Activated naive CD4-positive, alpha-beta T cell treated with anti-CD3 and anti-CD28 coated beads for 36 hours (primary cell): Measurements from ENCODE around the gene ZNF519. TPM values are rescaled to one million over a fixed set of nuclear protein-coding genes. Genes with fewer than 3 reads are reported as not detected.
"Not testable (repeated sequence)": the region's sequence is repeated elsewhere in the genome, so short reads cannot be mapped to it uniquely, and the experiment has no call there.

Experiments used
- CTCF ChIA-PET: fragments of 350-600 bp; sonication (Branson Sonifier 250); formaldehyde crosslinking; loops from one replicate; lab custom pipeline; 2021; ENCODE audit warnings: antibody characterized with exemption; lab: Charles Lee
- DNase-seq: peaks from one replicate; pipeline ENCODE4 v3.0.0-alpha.2; 2020
- H3K27ac Mint-ChIP-seq: one replicate; pipeline ENCODE4 v1.8.0; 2021; ENCODE audit warnings: mild to moderate bottlenecking, mixed read lengths
- H3K27me3 Mint-ChIP-seq: one replicate; pipeline ENCODE4 v1.8.0; 2021; ENCODE audit warnings: low read depth, mixed read lengths
- H3K36me3 Mint-ChIP-seq: one replicate; pipeline ENCODE4 v1.8.0; 2021; ENCODE audit warnings: low read depth, mixed read lengths
- H3K4me1 Mint-ChIP-seq: one replicate; pipeline ENCODE4 v1.8.0; 2021; ENCODE audit warnings: low read depth, mixed read lengths
- H3K4me3 Mint-ChIP-seq: one replicate; pipeline ENCODE4 v1.8.0; 2021; ENCODE audit warnings: mild to moderate bottlenecking, moderate library complexity, mixed read lengths
- H3K9me3 Mint-ChIP-seq: one replicate; pipeline ENCODE4 v1.8.0; 2021; ENCODE audit warnings: mixed read lengths
- intact Hi-C: fragments of 100-400 bp; cut with micrococcal nuclease; formaldehyde crosslinking; loops from one replicate; pipeline ENCODE4 v1.15.1; 2023
- total RNA-seq, 2 experiments: library from RNA; stranded (reverse); gene quantifications; one replicate each; pipeline ENCODE4 v1.2.3, GENCODE V29; 2021

The ZNF519 gene
- total RNA-seq, 2 experiments from 2014 or later, result 13.3 to 13.9 TPM

DNA sequence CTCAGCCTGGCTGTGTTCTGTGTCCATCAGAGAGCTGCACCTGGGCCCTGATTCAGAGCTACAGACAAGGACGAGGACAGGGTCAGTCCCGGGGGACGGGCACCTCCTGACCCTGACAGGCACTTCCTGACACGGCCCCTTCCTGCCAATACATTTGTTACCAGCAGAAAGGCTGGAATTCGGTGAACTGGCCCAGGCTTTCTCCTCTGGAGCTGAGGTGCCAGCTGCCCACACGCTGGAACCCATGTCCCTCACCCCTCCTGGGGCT is 12.3 kb upstream of the ZNF519 start:
- Mint-ChIP-seq H3K9me3 (no peaks in the 10 kb centered on the region), H3K27me3 (no peaks in the 10 kb centered on the region), H3K4me3 (no peak overlapping the region), H3K36me3 (no peaks in the 10 kb centered on the region), H3K27ac (no peak overlapping the region), H3K4me1 (no peaks in the 10 kb centered on the region)
- CTCF ChIA-PET, result no interaction called here
- intact Hi-C loops, result no loop called here
- no peak for DNase-seq

DNA sequence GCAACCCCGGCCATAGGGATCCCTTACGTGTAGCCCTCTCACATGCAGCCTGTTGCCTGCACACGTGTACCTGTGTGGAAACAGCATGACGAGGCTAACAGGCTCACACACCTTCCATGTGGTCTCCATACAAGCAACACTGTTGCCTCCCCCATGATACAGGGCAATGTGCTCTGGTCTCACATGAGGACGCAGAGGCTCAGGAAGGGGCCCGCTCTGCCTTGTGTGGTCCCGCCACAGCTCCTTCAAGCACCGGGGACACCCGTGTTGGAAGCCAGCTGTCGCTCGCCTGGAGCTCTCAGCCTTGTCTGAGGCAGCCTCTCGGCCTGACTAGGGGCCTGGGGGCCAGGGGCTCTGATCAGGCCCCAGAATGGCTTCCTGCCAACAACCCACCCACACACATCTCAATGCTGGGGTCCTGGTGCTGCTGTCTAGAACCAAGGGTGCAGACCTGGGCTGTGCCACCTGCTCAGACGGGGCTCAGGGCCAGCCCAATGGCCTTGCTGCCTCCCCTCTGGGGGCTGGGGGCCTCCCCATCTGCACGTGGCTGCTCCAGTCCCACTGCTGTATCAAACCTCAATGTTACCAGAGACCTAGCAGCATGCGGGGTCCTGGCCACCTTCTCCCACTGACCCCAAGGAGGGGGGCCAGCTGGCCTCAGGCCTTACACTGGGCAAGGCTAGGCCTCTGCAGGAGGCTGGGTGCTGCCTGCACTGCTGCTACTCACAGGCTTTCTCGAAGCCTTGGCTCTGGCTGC is 11.8 kb upstream of the ZNF519 start:
- H3K4me3 Mint-ChIP-seq, CTCF ChIA-PET, H3K27ac Mint-ChIP-seq, intact Hi-C loops, H3K27me3 Mint-ChIP-seq, H3K9me3 Mint-ChIP-seq, H3K4me1 Mint-ChIP-seq, DNase-seq, H3K36me3 Mint-ChIP-seq: not testable (repeated sequence)

DNA sequence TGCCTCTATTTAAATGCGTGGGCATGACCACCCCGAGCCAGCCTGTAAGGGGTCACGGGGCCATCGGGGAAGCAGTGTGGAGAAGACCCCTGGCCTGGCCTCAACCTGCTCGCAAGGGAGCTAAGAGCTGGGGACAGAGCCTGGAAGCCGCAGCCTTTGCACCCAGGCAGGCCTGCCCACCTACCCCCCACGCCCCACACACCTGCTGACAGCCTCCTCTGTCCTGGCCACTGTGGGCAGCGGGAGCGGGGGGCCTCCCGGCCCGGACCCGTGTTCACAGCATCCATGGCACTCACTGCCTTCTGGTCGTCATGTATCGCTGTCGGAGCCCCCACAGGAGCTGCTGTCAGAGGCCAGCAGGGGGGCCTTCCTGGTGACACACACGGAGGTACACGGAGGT is 11.2 kb upstream of the ZNF519 start:
- H3K9me3 Mint-ChIP-seq, H3K4me3 Mint-ChIP-seq, DNase-seq, H3K27me3 Mint-ChIP-seq, H3K27ac Mint-ChIP-seq, H3K4me1 Mint-ChIP-seq, H3K36me3 Mint-ChIP-seq, intact Hi-C loops, CTCF ChIA-PET: not testable (repeated sequence)

DNA sequence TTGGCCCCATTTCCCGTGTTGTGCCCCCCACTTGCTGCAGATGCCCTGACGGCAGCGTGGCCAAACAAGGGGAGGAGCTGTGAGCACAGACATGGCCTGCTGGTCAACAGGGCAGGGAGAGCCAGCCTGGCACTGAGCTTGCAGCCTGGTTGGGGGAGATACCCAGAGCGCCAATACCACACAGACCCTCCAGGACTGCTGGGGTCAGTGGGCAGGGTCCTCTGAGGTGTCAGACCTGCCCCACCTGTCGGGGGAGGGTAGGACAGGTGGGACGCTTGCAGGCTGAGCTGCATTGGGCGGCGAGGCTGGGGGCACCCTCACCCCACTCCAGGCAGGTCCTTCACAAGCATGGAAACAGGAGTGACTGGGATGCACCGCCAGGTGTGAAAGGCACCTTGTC is 9.9 kb upstream of the ZNF519 start:
- H3K4me3 Mint-ChIP-seq, intact Hi-C loops, H3K27me3 Mint-ChIP-seq, H3K9me3 Mint-ChIP-seq, H3K4me1 Mint-ChIP-seq, CTCF ChIA-PET, H3K36me3 Mint-ChIP-seq, DNase-seq, H3K27ac Mint-ChIP-seq: not testable (repeated sequence)

DNA sequence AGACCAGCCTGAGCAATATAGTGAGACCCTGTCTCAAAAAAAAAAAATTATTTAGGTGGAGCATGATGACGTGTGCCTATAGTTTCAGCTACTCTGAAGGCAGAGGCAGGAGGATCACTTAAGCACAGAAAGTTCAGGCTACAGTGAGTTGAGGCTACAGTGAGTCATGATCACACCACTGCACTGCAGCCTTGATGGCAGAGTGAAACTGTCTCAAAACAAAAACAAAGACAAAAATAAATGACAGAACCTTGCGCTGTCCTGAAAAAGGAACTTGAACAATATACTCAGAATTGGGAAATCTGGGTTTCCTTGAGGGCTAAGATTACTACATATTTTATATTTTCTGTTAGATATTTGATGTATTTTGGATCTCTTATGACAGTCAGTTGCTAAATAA is 7.3 kb upstream of the ZNF519 start:
- DNase-seq, H3K36me3 Mint-ChIP-seq, H3K4me3 Mint-ChIP-seq, intact Hi-C loops, CTCF ChIA-PET, H3K27me3 Mint-ChIP-seq, H3K4me1 Mint-ChIP-seq, H3K27ac Mint-ChIP-seq, H3K9me3 Mint-ChIP-seq: not testable (repeated sequence)

DNA sequence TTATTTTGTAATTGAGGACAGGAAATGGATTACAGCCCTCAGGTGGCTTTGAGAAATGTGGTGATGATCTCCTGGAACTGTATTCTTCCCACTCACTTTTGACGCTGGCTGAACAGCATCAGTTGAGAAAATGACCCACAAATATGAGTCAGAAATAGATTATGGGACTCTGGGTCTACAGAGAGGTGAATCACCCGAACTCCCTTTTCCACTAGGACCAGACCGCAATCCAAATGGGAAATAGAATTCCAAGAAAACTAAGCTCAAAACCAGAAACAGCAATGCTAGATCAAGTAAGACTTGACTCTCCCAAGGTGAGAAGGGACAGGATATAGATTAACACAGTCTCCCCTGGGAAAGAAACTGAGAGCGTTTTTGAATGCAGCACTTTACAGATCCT is 5.7 kb upstream of the ZNF519 start:
- DNase-seq, H3K4me1 Mint-ChIP-seq, H3K36me3 Mint-ChIP-seq, H3K27me3 Mint-ChIP-seq, H3K9me3 Mint-ChIP-seq, intact Hi-C loops, CTCF ChIA-PET, H3K27ac Mint-ChIP-seq, H3K4me3 Mint-ChIP-seq: not testable (repeated sequence)

DNA sequence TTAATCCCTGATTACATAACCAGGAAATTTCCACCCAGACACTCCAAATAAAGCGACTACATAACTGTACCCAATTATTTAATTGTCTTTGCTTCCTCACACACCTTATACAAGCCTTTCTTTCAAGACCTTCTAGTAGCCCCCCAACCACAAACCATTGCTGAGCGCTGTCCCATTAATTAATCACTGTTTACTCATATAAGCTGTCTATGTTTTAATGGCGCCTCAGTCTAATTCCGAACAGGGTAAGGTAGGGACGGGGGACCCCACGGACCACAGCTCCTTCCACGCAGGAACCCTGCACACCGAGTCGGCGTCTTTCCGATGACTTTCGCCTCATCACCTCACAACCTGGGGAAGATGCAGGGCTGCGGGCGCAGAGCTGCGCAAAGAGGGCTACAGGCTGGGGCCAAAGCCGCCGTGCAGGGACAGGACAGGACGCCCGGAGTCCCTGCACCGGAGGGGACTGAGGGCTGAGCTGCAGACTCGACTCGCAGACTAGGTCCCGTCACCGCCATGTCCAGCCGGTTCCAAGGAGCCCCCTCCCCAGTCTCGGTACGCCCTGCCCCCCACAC is 452 bp downstream of the ZNF519 start:
- H3K27ac Mint-ChIP-seq, result peak overlapping the region; percentile 83
- H3K27me3 Mint-ChIP-seq, DNase-seq, H3K9me3 Mint-ChIP-seq, CTCF ChIA-PET, H3K36me3 Mint-ChIP-seq: not testable (repeated sequence)
- peaks cover 24% of the 10 kb centered on the region for H3K4me1 Mint-ChIP-seq
- intact Hi-C loops, result loop anchor here (2.0 kb wide), 1 partner anchor 405 kb away; the partner anchor contains the start of genes FAM210A and RNMT
- peak overlapping the region; percentile 91 for H3K4me3 Mint-ChIP-seq

DNA sequence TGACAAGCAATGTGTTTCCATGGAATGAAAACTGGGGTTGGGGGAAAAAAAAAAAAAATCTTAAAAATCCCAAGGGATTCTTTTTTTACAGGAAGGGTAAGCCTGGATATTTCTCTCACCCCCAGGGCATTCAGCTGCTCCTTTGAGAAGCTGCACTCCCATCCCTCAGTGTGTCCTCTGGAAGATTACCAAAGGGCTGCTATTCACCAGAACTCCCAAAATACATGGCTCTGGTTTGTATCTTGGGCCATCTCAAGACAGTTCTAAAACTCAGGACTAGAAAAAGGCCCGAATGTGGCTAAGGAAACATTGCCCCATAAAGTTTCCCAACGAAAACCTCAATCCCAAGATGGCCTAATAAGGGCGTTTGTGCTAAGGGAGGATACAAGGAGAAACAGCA is 1.4 kb downstream of the ZNF519 start:
- intact Hi-C loops, H3K36me3 Mint-ChIP-seq, DNase-seq, CTCF ChIA-PET, H3K27me3 Mint-ChIP-seq, H3K27ac Mint-ChIP-seq, H3K9me3 Mint-ChIP-seq: not testable (repeated sequence)
- peaks cover 24% of the 10 kb centered on the region for H3K4me1 Mint-ChIP-seq
- H3K4me3 Mint-ChIP-seq, result peak overlapping the region; percentile 91

DNA sequence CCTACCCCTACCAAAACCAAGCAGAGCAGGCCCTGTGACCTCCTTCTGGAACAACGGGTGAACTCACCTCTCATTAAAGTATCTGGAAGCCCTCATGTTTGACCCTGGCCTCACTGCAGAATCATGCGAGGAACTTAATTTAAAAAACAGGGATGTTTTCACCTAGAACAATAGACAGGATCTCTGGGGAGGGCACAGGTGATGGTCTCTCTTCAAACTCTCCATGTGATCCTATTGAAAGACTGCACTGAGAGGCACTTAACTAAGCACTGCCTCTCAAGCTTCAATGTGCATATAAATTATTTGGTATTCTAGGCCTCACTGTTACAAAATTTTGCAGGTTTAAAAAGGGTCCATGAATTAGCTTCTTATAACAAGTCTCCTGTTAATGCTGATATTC is 7.5 kb downstream of the ZNF519 start:
- Mint-ChIP-seq H3K36me3 (peaks cover 24% of the 10 kb centered on the region), H3K4me1 (peaks cover 13% of the 10 kb centered on the region), H3K27ac (no peak overlapping the region), H3K9me3 (no peaks in the 10 kb centered on the region), H3K4me3 (no peak overlapping the region), H3K27me3 (no peaks in the 10 kb centered on the region)
- CTCF ChIA-PET, result no interaction called here
- intact Hi-C loops, result no loop called here
- DNase-seq, result no peak

DNA sequence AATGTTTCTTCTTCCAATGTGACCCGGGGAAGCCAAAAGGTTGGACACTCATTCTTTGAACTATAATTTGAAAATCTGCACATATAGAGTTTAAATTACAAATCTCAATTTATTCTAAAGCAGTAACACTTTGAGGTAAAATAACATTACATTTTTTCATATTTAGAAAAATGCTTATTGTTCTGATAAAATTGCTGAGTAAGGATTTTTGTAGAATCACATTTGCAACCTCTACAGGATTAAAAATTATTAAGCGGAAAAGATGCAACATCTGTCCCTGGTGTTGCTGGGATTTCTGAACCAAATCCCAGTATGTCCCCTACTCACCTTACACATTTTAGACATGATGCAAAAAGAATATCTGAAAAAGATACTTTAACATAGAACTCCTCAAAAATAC is 10.1 kb downstream of the ZNF519 start:
- H3K27ac Mint-ChIP-seq, result no peak overlapping the region
- CTCF ChIA-PET, result interaction anchor here (1.0 kb wide), 1 partner anchor 291 kb away, joined by 3 read pairs; no protein-coding TSS in a partner anchor
- no peaks in the 10 kb centered on the region for H3K27me3 Mint-ChIP-seq
- intact Hi-C loops, result no loop called here
- DNase-seq, result no peak
- H3K36me3 Mint-ChIP-seq, result peaks cover 34% of the 10 kb centered on the region
- peaks cover 5% of the 10 kb centered on the region for H3K4me1 Mint-ChIP-seq
- H3K4me3 Mint-ChIP-seq, result no peak overlapping the region
- peaks cover under 1% of the 10 kb centered on the region for H3K9me3 Mint-ChIP-seq

DNA sequence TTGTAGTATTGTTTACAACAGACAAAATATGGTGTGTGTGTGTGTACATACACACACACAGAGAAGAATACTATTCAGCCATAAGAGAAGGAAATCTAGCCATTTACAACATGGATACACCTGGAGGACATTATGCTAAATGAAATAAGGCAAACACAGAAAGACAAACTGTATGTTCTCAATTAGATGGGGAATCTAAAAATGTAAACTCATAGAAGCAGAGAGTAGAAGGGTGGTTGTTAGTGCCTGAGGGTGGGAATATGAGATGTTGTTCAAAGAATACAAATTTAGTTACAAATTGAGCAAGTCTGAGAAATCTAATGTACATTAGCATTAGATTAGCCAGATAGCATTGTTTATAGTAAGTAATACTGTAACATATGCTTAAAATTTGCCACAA is 11.3 kb downstream of the ZNF519 start:
- Mint-ChIP-seq H3K9me3 (peaks cover 3% of the 10 kb centered on the region), H3K4me3 (no peak overlapping the region), H3K27me3 (no peaks in the 10 kb centered on the region), H3K27ac (no peak overlapping the region), H3K4me1 (peaks cover 5% of the 10 kb centered on the region), H3K36me3 (peaks cover 36% of the 10 kb centered on the region)
- intact Hi-C loops, result no loop called here
- no peak for DNase-seq
- CTCF ChIA-PET, result interaction anchor here (1.0 kb wide), 1 partner anchor 290 kb away, joined by 3 read pairs; no protein-coding TSS in a partner anchor

DNA sequence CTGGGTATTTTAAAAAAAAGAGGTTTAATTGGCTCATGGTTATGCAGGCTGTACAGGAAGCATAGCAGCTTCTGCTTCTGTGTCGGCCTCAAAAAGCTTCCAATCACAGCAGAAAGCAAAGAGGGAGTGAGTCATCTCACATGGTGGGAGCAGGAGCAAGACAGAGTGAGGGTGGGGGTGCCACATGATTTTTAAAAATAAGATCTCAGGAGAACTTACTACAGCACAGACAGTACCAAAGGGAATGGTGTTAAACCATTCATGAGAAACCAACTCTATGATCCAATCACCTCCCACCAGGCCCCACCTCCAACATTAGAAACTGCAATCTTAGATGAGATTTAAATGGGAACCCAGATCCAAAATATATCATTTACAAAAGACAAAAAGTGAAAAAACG is 14.6 kb downstream of the ZNF519 start:
- Mint-ChIP-seq H3K4me1 (peaks cover 2% of the 10 kb centered on the region), H3K27ac (no peak overlapping the region), H3K9me3 (peaks cover 7% of the 10 kb centered on the region), H3K4me3 (no peak overlapping the region), H3K27me3 (no peaks in the 10 kb centered on the region), H3K36me3 (peaks cover 32% of the 10 kb centered on the region)
- CTCF ChIA-PET, result no interaction called here
- intact Hi-C loops, result no loop called here
- no peak for DNase-seq

DNA sequence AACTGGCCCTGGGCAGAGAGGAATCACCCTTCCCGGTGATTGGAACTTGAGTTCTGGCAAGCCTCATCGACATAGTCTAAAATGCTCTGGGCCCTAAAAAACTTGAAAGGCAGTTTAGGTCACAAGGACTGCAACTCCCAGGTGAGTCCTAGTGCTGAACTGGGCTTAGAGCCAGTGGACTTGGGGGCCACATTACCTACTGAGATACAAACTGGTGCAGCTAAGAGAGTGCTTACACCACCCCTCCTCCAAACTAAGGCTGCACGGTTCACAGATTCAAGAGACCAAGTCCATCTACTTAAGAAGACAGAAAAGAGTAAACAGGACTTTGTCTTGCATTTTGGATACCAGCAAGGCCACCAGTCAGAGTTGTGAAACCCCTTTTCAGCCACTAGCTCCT is 25.3 kb downstream of the ZNF519 start:
- Mint-ChIP-seq H3K9me3 (peaks cover 44% of the 10 kb centered on the region), H3K27ac (no peak overlapping the region), H3K4me1 (no peaks in the 10 kb centered on the region), H3K4me3 (no peak overlapping the region), H3K27me3 (no peaks in the 10 kb centered on the region), H3K36me3 (peaks cover 50% of the 10 kb centered on the region)
- intact Hi-C loops, result no loop called here
- no peak for DNase-seq
- CTCF ChIA-PET, result no interaction called here
